HG03060 (cell line): ENCODE measurements around the gene MBD5.

Experiments used
- ATAC-seq: cut with Tn5 transposase; IDR thresholded peaks from one replicate; pipeline ENCODE4 v1.9.1; 2021; ENCODE audit warnings: low read depth, moderate number of reproducible peaks; ENCODE audit not compliant: unreplicated experiment

The MBD5 gene

GRCh38 chr2:148202237-148202636 is 181.3 kb downstream of the MBD5 start:
- ATAC-seq, result no peak

GRCh38 chr2:148207111-148207510 is 186.2 kb downstream of the MBD5 start:
- ATAC-seq, result no peak

- no peak for ATAC-seq
Observed at GRCh38 chr2:148209603-148210002, 188.7 kb downstream of the MBD5 start.

GRCh38 chr2:148218326-148219075 is 197.6 kb downstream of the MBD5 start:
- no peak for ATAC-seq

GRCh38 chr2:148221166-148221565 is 200.3 kb downstream of the MBD5 start:
- ATAC-seq, result no peak

GRCh38 chr2:148221926-148222325 is 201.0 kb downstream of the MBD5 start:
- no peak for ATAC-seq

- no peak for ATAC-seq
Observed at GRCh38 chr2:148231858-148232257, 211.0 kb downstream of the MBD5 start.

- no peak for ATAC-seq
Observed at GRCh38 chr2:148234143-148234542, 213.3 kb downstream of the MBD5 start.

- ATAC-seq, result no peak
Observed at GRCh38 chr2:148237911-148238310, 217.0 kb downstream of the MBD5 start.

GRCh38 chr2:148238561-148238960 is 217.7 kb downstream of the MBD5 start:
- no peak for ATAC-seq

- no peak for ATAC-seq
Observed at GRCh38 chr2:148240838-148241237, 219.9 kb downstream of the MBD5 start.

GRCh38 chr2:148244593-148245292 is 223.9 kb downstream of the MBD5 start:
- no peak for ATAC-seq

- ATAC-seq, result no peak
Observed at GRCh38 chr2:148251993-148252392, 231.1 kb downstream of the MBD5 start.

GRCh38 chr2:148252646-148253045 is 231.8 kb downstream of the MBD5 start:
- no peak for ATAC-seq

GRCh38 chr2:148253685-148254084 is 232.8 kb downstream of the MBD5 start:
- no peak for ATAC-seq

- no peak for ATAC-seq
Observed at GRCh38 chr2:148255929-148256328, 235.0 kb downstream of the MBD5 start.

GRCh38 chr2:148257276-148257675 is 236.4 kb downstream of the MBD5 start:
- ATAC-seq, result no peak

- ATAC-seq, result no peak
Observed at GRCh38 chr2:148258124-148258523, 237.2 kb downstream of the MBD5 start.

- ATAC-seq, result no peak
Observed at GRCh38 chr2:148259674-148260073, 238.8 kb downstream of the MBD5 start.

- no peak for ATAC-seq
Observed at GRCh38 chr2:148263890-148264289, 243.0 kb downstream of the MBD5 start.

- no peak for ATAC-seq
Observed at GRCh38 chr2:148273158-148273691, 252.3 kb downstream of the MBD5 start.

- ATAC-seq, result no peak
Observed at GRCh38 chr2:148279216-148279615, 258.3 kb downstream of the MBD5 start.
